ENCODE data around the gene HERPUD1.

GRCh38 chr16:56897026-56897799 is 34.7 kb upstream of the HERPUD1 start:
- TF ChIP-seq, protein P1, sequence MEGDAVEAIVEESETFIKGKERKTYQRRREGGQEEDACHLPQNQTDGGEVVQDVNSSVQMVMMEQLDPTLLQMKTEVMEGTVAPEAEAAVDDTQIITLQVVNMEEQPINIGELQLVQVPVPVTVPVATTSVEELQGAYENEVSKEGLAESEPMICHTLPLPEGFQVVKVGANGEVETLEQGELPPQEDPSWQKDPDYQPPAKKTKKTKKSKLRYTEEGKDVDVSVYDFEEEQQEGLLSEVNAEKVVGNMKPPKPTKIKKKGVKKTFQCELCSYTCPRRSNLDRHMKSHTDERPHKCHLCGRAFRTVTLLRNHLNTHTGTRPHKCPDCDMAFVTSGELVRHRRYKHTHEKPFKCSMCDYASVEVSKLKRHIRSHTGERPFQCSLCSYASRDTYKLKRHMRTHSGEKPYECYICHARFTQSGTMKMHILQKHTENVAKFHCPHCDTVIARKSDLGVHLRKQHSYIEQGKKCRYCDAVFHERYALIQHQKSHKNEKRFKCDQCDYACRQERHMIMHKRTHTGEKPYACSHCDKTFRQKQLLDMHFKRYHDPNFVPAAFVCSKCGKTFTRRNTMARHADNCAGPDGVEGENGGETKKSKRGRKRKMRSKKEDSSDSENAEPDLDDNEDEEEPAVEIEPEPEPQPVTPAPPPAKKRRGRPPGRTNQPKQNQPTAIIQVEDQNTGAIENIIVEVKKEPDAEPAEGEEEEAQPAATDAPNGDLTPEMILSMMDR (conservative IDR thresholded peaks at IDR 0.05; ENCODE audit: low read depth, low read length), result no peak
- no peak for TF ChIP-seq EZH2 (IDR thresholded peaks at IDR 0.05; ENCODE audit: borderline replicate concordance, low read depth, low read length, poor library complexity, severe bottlenecking)
